HG02885 (cell line): ENCODE measurements around the gene CNN3.

Experiments used
- ATAC-seq: cut with Tn5 transposase; IDR thresholded peaks from one replicate; pipeline ENCODE4 v1.9.1; 2021; ENCODE audit warnings: mild to moderate bottlenecking; ENCODE audit not compliant: unreplicated experiment, poor library complexity

CNN3 gene

GRCh38 chr1:94926915-94927404 is at the start of gene CNN3:
TSS of gene CNN3 (minus strand) at chr1:94927110. CDS start at chr1:94926894, 216 bp downstream.
- ATAC-seq: peak; percentile 82

- ATAC-seq: no peak
These were observed 47.9 kb upstream of the CNN3 start for GRCh38 chr1:94974824-94975223.

GRCh38 chr1:94974241-94974640 is 47.3 kb upstream of the CNN3 start:
- ATAC-seq: no peak

GRCh38 chr1:94973309-94973922 is 46.5 kb upstream of the CNN3 start:
- ATAC-seq: no peak

GRCh38 chr1:94971491-94971924 is 44.6 kb upstream of the CNN3 start:
- ATAC-seq: no peak

GRCh38 chr1:94970783-94971182 is 43.9 kb upstream of the CNN3 start:
- no peak for ATAC-seq

- no peak for ATAC-seq
These were observed 42.2 kb upstream of the CNN3 start for GRCh38 chr1:94969137-94969536.

GRCh38 chr1:94966033-94966432 is 39.1 kb upstream of the CNN3 start:
- no peak for ATAC-seq

- ATAC-seq: no peak
These were observed 37.0 kb upstream of the CNN3 start for GRCh38 chr1:94963864-94964263.

GRCh38 chr1:94962409-94963265 is 35.7 kb upstream of the CNN3 start:
- peak; percentile 96 for ATAC-seq

- no peak for ATAC-seq
These were observed 35.1 kb upstream of the CNN3 start for GRCh38 chr1:94961988-94962387.

- ATAC-seq: no peak
These were observed 34.7 kb upstream of the CNN3 start for GRCh38 chr1:94961582-94961981.

- no peak for ATAC-seq
These were observed 31.2 kb upstream of the CNN3 start for GRCh38 chr1:94958081-94958480.

- ATAC-seq: no peak
These were observed 29.1 kb upstream of the CNN3 start for GRCh38 chr1:94955767-94956632.

GRCh38 chr1:94954263-94955220 is 27.6 kb upstream of the CNN3 start:
- no peak for ATAC-seq

- ATAC-seq: no peak
These were observed 26.8 kb upstream of the CNN3 start for GRCh38 chr1:94953746-94954145.

GRCh38 chr1:94953107-94953506 is 26.2 kb upstream of the CNN3 start:
- no peak for ATAC-seq

- no peak for ATAC-seq
These were observed 25.6 kb upstream of the CNN3 start for GRCh38 chr1:94952539-94952938.

GRCh38 chr1:94951509-94952208 is 24.7 kb upstream of the CNN3 start:
- ATAC-seq: no peak
